ENCODE measurements around the gene PLA2G15.
"Not testable (repeated sequence)": the region's sequence is repeated elsewhere in the genome, so short reads cannot be mapped to it uniquely, and the experiment has no call there.

PLA2G15 gene

DNA sequence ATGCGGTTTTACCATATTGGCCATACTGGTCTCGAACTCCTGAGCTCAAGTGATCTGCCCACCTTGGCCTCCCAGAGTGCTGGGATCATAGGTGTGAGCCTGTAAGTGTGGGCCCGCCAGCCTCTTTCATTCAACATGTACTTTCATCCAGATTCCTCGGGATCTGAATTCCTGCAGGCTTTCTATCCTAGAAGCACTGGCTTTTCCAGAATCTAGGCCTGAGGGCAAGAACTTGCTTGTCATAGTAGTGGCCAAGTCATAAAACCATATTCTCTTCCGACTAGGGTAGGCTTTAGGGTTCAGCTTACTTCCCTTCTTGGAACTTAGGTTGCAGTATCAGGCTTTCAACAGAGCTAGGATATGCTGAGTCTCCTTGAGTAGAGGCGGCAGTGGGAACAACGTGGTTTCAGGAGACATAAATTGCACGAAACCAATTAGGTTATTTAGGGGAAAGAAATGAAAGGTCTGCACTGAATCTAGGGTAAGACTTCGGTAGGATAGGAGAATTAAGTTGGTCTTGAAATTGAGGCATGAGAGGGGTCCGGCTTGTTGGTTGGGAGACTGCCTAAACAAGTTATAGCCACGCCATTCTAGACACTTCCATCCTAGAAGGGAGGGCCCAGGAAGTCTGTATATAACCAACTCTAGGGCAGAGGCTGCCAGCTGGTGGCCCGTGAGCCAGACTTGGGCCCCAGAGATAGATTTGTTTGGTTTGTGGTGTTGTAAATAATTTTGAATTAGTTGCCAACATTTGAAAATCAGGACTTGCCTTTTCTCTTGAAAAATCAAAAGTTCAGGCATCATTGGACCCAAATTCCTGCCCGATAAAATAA is 34.8 kb downstream of the PLA2G15 start:
- no peak for DNase-seq (ENCODE audit: low spot score)

DNA sequence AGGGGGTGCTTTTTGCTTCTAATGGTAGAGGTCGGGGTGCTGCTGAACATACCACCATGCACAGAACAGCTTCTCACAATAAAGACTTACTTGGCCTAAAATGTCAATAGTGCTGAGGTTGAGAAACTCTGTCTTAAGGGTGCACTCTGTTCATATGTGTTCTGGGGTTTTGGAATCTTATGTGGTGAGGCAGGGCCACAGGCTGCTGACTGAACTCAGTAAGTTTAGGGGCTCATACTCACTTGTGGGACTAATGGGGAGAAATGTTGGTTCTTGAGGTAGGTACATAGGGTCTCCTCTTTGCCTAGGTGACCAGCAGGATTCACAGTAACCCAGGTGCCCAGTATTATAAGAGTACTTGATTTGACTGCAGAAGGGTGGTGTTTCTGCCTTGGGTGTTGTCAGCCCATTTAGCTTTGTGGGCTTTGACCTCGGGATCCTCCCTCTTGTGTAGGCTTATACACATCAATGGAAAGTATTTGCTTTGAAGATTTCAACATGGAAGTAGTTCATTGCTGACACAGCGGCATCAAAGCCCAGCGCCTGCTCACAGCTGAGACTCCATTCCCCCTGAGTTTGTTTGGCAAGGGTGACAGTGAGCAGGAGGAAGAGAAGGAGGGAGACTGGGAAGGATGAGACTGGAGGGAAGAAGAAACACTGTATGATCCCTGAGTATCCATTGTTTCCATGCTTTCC is 36.3 kb downstream of the PLA2G15 start:
- DNase-seq (ENCODE audit: low spot score) = no peak

DNA sequence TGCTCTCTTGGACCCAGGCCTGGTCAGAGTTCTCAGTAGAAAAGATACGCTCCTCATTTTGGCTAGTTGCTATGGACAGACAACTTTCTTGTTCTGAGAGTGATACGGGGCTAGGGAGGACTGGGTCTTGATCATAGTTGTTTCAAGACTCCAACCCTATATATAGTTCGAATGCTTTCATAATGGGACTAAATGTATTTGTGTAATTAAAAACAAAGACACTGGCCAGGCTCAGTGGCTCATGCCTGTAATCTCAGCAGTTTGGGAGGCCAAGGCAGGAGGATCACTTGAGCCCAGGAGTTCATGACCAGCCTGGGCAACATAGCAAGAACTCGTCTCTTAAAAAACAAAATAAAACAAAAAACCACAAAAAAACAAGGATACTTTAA is 36.9 kb downstream of the PLA2G15 start:
- no peak for DNase-seq (ENCODE audit: low spot score)

DNA sequence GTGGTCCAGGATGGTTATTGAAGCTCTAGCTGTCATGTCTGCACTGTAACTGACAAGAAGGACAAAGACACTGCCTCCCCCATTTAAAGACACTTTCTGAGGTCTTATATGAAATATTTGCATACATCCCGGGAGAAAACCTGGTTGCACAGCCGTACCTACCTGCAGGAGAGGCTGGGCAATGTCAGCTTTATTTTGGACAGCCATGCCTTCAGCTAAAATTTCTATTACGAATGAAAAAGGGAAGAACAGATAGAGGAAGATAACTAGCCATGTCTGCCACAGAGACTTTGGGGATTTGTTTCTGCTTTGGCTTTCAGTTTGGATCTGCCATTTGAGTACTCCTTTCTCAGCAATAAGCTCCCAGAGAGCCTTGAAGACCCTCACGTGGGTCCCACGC is 38.2 kb downstream of the PLA2G15 start:
- no peak for DNase-seq (ENCODE audit: low spot score)

DNA sequence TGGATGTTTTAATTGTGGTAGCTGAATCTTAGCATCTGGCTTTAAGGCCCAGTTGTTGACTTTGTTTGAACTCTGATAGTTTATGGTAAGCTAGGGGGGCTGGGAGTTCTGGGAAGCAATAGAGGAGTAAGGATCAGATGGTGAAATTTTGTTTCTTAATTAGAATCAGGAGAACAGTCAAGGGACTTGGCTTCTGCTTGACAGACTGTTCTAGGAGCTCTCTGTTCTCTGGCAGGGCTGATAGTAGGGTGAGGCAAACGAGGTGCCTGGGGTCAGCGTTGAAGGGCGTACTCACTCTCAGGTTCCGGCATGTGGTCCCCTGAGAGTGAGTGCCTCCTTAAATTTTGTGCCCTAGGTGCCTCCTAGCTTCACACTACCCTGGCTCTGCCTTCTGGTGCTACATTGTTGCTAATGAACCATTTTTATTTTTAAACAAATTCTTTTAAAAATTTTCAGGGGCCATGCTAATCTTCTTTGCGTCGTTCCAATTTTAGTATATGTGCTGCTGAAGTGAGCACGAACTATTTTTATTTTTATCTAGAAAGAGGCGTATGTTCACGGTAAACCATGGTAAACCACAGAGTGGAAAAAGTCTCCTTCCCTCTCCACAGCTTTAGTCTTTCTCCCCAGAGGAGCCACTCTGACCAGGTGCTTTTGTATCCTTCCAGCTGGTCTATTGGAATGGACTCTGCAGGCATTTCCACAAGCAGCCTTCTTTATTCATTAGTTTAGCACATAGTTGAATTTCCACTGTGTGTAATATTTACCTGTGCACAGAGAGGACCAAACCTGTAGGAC is 38.8 kb downstream of the PLA2G15 start:
- no peak for DNase-seq (ENCODE audit: low spot score)

DNA sequence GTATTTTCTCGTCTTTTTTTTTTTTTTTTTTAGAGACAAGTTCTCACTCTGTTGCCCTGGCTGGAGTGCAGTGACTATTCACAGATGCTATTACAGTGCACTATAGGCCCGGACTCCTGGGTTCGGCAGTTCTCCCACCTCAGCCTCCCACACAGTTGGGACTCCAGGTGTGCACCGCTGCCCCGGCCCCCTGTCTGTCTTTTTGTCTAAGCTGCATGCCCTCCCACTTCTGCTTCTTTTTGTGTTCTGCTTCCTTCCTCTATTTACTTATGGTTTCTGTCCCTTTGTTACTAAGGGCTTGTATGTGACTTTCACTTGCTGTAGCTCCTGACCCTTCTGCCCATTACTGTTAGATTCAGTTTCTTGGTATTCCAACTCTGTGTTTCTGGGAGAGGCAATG is 39.7 kb downstream of the PLA2G15 start:
- DNase-seq (ENCODE audit: low spot score) = no peak

DNA sequence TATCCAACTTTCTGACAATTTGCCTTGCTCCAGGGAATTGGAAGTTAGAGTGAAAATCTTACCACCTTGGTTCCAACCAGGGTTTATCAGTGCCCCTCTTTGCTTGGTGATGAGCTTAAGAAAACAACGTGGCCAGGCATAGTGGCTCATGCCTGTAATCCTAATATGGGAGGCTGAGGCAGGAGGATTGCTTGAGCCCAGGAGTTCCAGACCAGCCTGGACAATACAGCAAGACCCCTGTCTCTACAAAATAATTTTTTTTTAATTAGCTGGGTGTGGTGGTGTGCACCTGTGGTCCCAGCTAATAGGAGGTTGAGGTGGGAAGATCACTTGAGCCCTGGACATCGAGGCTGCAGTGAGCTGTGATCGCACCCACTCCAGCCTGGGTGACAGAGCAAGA is 40.5 kb downstream of the PLA2G15 start:
- DNase-seq (ENCODE audit: low spot score) = no peak

DNA sequence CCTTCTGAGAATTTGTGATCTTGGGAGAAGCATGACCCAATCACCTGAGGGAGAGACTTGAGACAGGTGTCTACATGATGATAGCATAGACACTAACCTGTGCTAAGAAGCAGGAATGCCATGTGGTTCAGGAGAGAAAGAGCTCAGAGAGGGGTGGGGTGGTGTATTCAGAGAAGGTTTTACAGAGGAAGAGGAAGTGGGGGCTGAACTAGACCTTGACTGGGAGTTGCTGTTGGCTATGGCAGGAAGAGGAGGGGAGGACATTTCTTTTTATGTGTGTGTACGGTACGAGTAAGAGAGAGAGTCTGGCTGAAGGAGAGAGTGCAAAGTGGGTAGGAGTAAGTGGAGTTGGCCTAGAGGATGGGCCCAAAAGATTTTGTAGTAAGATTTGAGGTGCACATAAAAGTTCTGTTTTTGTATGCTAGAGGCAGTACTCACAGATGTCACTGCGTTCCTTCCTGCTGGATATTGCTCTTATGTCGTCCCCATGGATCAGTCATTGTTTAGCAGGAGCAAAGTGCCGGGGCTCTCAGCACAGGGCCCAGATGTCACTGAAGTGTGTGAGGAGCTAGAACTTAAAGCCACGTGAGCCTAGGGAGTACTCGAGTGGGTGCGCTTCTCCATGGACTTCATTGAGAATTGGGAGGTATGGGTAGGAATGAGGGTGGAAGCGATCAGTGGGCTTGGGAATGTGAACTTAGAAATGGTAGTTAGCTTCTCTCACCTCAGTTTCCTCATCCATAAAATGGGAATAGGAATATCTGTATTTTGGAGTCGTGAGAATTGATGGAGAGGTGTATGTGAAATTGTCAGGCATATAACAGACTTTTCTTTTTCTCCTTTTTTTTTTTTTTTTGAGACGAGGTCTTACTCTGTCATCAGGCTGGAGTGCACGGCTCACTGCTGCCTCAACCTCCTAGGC is 41.2 kb downstream of the PLA2G15 start:
- DNase-seq (ENCODE audit: low spot score) = no peak

DNA sequence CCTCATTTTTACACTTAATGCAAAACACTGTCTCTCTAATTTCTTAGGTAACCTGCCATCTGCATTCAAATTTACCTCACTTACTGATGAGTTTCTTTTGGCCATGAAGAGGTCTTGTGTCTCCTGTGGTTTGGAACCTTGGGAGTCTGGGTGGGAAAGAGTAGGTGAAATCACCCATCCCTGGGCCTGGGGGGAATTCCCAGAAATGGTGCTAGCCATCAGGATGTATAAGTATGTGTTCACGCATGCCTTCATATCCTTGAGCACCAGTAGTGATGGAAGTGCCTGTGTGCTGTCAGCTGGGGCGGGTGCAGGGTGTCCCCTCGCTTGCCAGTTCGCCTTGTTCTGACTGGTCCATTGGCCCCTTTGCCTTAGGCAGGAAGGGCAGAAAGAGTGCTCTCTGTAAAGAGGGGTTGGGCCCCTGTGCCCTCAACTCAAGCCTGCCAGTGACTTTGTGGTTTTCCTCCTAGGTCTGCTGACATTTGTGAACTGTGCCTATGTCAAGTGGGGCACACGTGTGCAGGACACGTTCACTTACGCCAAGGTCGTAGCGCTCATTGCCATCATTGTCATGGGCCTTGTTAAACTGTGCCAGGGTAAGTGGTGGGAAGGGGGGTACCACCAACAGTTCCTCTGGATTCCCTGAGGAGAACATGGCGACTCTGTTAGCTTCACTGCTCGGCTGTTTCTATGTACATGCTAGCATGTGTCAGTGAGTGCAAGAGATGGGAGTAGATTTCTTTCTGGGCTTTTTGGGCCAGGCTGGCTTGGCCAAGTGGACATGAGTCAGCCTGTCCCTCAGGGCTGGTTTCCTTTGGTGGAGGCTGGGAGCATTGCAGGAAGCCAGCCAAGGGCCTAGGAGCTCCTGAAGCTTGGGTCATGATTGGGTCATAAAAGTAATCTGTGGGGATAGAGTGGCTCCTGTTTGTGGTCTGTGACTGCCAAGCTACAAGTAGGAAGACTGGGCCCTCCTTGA is 42.4 kb downstream of the PLA2G15 start:
- no peak for DNase-seq (ENCODE audit: low spot score)

DNA sequence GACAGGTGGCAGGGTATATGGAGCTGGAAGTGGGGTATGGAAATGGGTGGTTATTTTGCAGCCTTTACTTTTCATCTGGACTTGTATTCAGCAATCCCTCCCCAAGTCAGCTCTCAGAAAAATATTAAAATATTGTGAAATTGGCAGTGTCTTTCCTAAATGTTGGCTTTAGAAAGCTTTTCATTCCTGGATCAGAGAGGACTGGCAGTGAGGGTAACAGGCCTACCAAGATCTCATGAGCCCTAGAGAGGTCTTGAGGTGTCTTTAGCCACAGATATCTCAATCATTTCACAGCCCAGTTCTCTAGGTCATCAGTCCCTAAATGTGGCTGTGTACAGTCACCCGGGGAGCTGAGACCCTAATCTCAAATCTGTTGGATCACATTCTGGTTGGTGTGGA is 43.1 kb downstream of the PLA2G15 start:
- no peak for DNase-seq (ENCODE audit: low spot score)

DNA sequence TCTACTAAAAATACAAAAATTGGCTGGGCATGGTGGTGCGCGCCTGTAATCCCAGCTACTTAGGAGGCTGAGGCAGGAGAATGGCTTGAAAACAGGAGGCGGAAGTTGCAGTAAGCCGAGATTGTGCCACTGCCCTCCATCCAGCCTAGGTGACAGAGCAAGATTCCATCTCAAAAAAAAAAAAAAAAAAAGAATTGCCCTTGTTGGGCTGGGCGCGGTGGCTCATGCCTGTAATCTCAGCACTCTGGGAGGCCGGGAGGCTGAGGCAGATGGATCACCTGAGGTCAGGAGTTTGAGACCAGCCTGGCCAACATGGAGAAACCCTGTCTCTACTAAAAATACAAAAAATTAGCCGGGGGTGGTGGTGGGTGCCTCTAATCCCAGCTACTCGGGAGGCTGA is 43.6 kb downstream of the PLA2G15 start:
- not testable (repeated sequence) for DNase-seq (ENCODE audit: low spot score)

DNA sequence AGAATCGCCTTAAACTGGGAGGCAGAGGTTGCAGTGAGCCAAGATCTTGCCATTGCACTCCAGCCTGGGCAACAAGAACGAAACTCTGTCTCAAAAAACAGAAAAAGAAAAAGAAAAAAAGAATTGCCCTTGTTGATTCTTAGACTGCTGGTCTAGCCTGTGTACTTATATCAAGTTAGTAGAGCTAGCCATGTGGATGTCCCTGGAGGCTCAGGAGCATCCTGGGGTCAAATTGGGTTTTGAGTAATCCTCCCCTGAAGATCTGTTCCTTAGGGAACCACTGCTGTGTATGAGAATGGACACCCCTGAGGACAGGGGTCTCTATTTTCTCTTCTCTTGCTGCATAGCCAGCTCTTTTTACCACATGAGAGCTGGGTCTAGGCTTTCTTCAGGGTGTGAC is 44.0 kb downstream of the PLA2G15 start:
- no peak for DNase-seq (ENCODE audit: low spot score)

DNA sequence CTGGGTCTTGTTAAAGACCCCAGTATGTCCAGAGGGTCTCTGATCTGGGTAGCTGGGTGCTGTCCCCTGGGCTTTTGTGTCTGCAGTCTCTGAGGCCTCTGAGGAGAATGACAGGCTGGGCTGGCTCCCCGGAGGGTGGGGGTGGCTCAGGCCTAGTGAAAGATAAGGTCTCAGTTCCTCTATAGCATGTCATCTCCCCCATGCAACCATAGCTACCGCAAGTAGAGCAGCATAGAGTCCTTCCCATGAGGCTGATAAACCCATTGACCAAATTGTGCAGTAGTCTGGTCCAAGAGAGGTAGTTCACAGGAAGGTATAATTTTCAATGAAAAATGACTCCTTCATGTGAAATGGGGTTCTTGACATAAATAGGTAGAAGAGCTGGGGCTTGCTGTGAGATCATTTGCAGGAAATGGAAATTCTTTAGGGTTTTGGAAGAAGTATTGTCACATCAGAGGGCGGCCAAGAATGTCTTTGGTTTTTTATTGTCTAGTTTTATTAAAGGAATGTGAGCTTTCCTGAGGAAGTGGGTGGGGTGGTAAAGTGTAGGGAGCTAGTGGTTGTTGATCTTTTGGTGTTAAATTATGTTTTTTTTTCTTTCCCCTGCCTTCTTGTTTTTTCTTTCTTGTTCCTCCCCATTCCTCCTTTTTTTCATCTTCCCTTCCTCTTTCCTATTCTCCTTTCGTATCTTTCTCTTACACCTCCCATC is 44.6 kb downstream of the PLA2G15 start:
- DNase-seq (ENCODE audit: low spot score) = no peak

DNA sequence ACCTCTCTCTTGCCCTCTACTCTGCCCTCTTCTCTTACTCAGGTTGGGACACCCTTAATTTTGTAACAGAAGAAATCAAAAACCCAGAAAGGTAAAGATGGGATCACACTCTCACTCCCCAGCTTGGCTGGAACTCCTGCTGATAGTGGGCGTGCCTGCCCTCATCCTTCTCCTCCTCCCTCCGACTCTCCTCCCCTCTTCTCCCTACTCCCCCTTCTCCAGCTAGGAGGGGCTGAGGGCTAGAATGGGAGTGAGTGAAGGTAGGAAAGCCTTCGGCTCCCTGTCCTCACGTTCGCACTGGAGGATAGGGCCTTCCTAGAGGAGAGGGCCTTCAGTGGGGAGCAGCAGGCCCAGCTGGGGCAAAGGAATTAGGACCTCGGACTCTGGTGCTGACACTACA is 45.3 kb downstream of the PLA2G15 start:
- no peak for DNase-seq (ENCODE audit: low spot score)

DNA sequence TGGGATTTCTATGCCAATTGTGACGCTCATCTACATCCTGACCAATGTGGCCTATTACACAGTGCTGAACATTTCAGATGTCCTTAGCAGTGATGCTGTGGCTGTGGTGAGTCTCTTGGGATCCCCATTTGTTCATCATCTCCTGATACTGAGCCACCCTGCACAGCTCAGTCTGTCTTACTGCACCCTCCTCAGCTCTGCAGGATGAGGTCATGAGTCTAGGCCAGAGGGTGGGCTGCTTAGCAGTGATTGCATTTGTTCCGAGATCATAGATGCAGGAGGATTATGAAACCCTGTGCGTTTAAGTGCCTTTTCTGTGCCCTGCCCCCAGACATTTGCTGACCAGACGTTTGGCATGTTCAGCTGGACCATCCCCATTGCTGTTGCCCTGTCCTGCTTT is 46.1 kb downstream of the PLA2G15 start:
- DNase-seq (ENCODE audit: low spot score) = no peak

DNA sequence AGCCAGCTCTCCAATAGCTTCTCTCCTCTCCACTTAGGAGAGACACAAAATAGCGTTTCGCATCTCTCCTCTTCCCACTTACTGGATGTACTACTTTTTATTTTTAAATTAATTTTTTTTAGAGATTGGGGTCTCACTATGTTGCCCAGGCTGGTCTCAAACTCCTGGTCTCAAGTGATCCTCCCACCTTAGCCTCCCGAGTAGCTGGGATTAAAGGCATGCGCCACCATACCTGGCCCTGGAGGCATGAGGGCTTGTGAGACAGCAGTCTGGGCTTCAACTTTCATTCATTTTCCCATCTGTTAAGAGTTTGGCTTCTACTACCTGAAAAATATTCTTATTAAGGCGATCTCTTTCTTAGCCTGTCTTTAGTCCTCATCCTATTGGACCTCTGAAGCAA is 47.3 kb downstream of the PLA2G15 start:
- no peak for DNase-seq (ENCODE audit: low spot score)

DNA sequence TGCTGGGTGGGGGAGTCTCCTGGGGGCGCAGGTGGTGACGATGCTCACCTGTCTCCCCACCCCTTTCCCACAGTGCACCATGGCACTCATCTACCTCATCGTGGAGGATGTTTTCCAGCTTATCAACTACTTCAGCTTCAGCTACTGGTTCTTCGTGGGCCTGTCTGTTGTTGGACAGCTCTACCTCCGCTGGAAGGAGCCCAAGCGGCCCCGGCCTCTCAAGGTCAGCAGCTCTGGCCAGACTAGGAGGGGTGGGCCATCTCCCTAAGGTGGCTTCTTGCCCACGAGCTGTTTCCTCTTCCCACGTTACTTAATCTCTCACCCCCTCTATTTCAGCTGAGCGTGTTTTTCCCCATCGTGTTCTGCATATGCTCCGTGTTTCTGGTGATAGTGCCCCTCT is 51.1 kb downstream of the PLA2G15 start:
- no peak for DNase-seq (ENCODE audit: low spot score)

DNA sequence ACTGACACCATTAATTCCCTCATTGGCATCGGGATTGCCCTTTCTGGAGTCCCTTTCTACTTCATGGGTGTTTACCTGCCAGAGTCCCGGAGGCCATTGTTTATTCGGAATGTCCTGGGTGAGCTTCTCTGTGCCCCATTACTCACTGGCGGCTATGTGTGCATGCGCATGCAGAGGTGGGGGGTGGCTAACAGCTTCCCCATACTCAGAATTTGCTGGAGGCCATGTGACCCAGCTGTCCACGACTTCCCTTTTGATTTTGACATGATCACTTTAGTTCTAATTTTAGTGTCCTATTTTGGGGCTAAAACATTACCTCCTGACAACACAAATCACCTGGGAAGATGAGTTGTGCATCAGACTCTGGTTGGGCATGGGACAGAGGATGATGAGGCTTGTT is 51.5 kb downstream of the PLA2G15 start:
- DNase-seq (ENCODE audit: low spot score) = no peak

DNA sequence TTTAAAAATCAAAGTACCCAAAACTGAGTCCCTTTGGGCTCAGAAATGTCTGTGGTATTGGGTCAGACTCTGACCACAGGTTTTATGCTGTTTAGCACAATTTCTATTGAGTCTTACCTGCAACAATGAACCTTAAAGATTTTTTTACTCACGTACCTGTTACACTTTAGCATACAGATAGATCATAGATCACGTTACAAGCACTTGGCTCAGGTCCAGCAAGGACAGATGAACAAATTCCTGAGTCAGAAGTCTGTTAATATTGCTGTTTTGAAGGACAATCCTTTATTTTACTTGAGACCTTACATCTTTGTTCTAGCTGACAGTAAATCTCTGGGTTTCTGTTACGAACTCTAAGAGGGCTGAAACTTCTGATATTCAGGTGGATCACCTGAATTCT is 52.7 kb downstream of the PLA2G15 start:
- no peak for DNase-seq (ENCODE audit: low spot score)

DNA sequence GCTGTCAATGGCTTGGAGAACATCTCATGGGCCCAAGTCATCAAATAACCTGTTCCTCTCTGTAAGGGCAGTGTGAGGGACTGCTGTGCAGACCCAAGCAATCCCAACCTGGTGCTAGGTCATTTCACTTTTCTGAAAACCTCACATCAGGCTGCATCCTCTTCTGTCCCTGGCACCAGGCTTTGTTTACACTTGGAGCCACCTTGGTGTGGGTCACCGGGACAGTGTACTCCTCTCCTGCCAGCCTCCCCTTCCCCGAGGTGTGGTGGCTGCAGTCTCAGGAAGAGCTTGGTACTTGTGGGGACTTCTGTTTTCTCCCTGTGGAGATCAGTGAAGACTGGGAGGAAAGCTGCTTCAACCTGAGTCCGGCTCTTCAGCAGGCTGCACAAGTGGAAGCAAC is 53.1 kb downstream of the PLA2G15 start:
- DNase-seq (ENCODE audit: low spot score) = no peak
